ENCODE results near the gene LRRC1. TPM values are rescaled to one million over a fixed set of nuclear protein-coding genes. Genes with fewer than 3 reads are reported as not detected.
"Not testable (repeated sequence)": the region's sequence is repeated elsewhere in the genome, so short reads cannot be mapped to it uniquely, and the experiment has no call there.

The LRRC1 gene
- total RNA-seq, 1 experiment from 2014 or later = 30.4 TPM

DNA sequence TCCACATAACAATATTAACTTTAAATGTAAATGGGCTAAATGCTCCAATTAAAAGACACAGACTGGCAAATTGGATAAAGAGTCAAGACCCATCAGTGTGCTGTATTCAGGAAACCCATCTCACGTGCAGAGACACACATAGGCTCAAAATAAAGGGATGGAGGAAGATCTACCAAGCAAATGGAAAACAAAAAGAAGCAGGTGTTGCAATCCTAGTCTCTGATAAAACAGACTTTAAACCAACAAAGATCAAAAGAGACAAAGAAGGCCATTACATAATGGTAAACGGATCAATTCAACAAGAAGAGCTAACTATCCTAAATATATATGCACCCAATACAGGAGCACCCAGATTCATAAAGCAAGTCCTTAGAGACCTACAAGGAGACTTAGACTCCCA, 18.7 kb upstream of the LRRC1 start:
- DNase-seq (ENCODE audit: low read depth, low spot score); in situ Hi-C loops (cut with HindIII; ENCODE audit: low pct_unique_long_range_greater_than_20kb, low sequenced_read_pairs): not testable (repeated sequence)

DNA sequence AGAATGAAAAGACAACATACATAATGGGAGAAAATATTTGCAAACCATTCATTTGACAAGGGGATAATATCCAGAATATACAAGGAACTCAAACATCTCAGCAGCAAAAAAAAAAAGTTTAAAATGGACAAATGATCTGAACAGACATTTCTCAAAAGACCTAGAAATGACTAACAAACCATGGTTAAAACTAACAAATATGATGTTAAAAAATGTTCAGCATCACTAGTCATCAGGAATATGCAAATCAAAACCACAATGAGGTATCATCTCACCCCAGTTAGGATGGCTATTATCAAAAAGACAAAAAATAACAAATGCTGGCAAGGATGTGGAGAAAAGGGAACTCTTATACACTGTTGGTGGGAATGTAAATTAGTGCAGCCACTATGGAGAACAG, 9.8 kb upstream of the LRRC1 start:
- DNase-seq (ENCODE audit: low read depth, low spot score); in situ Hi-C loops (cut with HindIII; ENCODE audit: low pct_unique_long_range_greater_than_20kb, low sequenced_read_pairs): not testable (repeated sequence)

DNA sequence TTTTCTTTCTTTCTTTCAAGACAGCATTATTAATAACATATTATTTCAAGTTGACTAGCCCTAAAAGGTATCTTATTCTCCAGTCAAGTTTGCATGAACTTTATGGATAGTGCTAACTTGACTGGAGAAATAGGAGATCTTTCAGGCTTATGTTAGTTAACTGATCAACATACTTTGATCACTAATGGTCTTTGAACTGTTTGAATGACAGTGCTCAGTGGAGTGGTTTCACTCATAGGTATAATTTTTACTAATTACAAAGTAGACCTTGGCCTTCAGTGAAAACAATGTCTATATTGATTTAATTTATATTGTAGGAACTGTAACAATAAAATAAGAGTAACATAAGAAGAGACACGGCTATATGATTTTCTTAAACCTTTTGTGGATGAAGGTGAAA, 8.0 kb upstream of the LRRC1 start:
- DNase-seq (ENCODE audit: low read depth, low spot score) = no peak
- in situ Hi-C loops (cut with HindIII; ENCODE audit: low pct_unique_long_range_greater_than_20kb, low sequenced_read_pairs) = no loop called here

DNA sequence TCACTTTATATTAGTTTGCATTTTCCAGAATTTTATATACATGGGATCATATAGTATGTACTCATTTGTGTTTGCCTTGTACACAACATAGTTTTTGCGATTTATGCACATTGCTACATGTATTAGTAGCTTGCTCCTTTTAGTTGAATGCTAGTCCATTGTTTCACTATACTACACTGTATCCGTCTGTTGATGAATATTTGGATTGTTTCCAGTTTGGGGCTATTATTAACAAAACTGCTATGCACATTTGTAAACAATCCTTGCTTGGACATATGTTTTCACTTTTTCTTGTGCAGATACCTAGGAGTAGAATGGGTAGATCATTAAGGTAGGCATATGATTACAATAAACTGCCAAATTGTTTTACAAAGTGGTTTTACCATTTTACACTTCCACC, 3.9 kb upstream of the LRRC1 start:
- in situ Hi-C loops (cut with HindIII; ENCODE audit: low pct_unique_long_range_greater_than_20kb, low sequenced_read_pairs) = no loop called here
- DNase-seq (ENCODE audit: low read depth, low spot score) = no peak

DNA sequence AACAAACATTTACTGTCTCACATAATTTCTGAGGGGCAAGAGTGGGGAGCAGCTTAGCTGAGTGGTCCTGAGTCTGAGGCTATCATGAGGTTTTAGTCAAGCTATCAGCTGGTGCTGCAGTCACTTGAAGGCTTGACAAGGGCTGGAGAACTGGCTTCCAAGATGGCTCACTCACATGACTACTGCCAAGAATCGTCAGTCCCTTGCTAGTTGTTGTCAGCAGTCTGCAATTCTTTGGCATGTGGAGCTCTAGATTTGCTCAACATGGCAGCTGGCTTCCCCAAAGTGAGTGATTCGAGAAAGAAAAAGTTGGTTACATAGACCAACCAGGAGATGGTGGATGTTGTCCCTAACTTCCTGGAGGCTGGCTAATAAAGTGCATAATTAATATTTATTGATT, 2.8 kb upstream of the LRRC1 start:
- in situ Hi-C loops (cut with HindIII; ENCODE audit: low pct_unique_long_range_greater_than_20kb, low sequenced_read_pairs) = no loop called here
- DNase-seq (ENCODE audit: low read depth, low spot score) = peak; percentile 28

DNA sequence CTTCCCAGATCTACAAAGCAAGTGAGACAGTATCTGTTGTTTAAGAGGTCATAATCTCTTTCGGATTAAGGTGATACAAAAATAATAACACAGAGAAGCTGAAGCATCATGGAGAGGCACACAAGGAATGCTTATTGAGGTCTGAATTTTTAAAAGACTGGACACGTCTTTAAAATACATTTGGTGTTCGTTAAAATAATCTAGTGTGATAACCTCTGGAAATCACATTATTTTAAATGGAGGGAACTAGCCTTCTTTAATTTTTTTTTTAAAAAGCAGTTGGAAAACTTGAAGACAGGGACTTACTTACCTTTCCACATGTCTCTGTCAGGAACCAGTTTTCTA, 1.9 kb upstream of the LRRC1 start:
- in situ Hi-C loops (cut with HindIII; ENCODE audit: low pct_unique_long_range_greater_than_20kb, low sequenced_read_pairs) = no loop called here
- DNase-seq (ENCODE audit: low read depth, low spot score) = no peak

DNA sequence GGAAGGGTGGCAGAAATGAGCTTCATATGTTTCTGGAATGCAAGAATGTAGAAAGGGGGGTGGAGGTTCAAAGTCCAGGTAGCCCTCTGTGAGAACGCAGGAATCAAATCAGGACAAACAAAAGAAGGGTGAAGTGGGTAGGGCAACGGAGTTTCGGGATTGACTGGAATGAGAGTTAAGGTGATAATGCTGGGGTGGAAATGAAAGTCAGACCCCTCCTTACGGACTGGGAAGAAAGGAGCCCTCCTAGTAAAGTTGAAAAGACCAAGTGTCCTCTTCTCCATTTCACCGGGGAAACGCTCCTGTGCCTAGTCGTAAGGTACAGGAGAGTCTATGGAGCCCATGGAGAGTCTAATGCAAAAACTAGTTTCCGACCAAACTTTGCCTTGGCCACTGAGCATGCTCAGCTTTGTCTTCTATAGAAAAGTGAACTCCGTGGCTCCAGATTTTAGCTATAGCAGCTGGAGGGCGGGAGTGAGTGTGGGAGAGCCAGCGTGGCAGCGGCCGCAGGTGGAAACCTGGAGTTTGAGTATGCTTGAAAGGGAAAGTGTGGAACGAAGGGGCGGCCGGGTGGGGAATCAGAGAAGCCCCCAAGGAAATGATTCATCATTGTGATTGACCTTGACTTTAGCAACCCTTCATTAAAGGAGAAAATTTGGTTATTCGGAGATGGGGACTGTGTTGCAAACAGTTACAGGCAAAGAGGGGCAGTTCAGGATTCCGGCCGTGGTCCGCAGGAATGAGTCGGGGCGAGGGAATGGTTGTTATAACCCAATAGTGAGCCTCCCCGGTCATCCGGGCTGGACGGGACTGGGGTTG, 1.3 kb upstream of the LRRC1 start:
- DNase-seq (ENCODE audit: low read depth, low spot score) = peak; percentile 78
- in situ Hi-C loops (cut with HindIII; ENCODE audit: low pct_unique_long_range_greater_than_20kb, low sequenced_read_pairs) = no loop called here

DNA sequence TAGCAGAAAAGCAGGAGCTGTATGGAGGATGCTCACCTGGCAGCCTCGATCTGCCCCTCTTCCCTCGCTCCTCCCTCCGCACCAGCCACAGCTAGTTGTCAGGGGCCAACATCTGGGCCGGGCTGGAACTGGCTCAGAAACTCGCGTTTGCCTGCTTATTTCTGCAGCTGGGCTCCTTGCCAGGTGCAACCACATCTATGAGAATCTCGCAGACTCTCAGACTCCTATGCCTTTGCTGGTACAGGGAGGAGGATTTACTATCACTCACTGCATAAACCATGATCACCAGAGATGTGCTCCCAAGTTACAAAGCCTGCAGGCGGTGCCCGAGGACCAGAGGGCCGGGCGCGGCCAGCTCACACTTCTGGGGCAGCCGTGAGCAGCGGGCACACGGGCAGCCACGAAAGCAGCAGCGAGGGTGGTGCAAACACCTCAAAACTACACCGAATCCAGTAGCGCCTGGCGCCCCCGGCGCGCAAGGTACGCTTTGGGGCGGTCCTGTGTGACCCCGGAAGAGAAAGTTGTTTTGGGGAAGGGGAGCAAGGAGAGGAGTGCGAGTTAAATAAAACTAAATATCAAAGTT, 577 bp upstream of the LRRC1 start:
- DNase-seq (ENCODE audit: low read depth, low spot score) = peak; percentile 76
- in situ Hi-C loops (cut with HindIII; ENCODE audit: low pct_unique_long_range_greater_than_20kb, low sequenced_read_pairs) = no loop called here

DNA sequence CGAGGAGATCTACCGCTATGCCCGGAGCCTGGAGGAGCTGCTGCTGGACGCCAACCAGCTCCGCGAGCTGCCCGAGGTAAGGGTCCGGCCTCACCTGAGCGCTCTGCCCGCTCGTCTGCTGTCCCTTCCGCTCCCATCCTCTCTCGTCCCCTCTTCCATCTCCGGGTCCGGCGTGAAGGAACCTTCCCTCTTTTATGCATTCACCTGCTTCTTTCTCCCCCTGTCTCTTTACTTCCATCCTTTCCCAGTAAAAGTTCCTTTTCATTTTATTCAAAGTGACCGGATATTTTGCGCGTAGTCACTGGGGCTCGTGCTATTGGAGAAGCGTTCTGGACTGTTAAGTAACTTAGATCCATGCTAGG, 516 bp downstream of the LRRC1 start:
- no peak for DNase-seq (ENCODE audit: low read depth, low spot score)
- in situ Hi-C loops (cut with HindIII; ENCODE audit: low pct_unique_long_range_greater_than_20kb, low sequenced_read_pairs) = no loop called here

DNA sequence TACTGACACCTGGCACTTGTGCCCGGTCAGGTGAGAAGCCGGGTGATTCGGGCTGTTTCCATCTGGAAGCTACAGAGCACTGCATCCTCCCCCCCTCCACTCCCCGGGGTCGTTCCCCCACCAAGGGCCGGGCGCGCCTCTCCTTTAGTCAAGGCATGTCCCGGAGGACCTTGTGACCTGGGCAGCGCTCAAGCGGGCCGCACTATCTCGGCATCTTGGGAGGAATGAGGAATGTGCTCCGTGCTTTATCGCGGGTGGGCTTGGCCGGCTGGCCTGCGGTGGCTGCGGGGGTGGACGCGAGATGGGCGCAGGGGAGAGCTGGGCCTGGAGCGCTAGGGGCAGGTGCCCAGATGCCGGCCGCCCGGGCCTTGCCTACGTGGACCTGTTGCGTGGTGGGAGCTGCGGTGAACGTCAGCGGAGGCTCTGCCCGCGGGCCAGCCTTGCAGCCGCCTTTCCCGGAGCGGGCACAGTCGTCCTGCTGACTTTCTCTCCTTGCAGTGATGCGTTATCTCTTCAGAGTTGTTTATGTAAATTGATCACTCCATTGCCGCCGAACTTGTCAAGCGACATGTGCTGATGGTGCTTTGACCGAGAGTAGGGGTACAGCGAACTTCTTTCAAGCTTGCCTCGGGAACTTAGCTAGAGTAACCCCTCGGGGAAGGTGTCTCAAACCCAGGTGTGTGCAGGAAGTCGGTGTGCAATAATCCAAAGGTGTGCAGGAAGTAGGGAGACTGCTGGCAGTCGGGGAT, 1.1 kb downstream of the LRRC1 start:
- DNase-seq (ENCODE audit: low read depth, low spot score) = peak; percentile 20
- in situ Hi-C loops (cut with HindIII; ENCODE audit: low pct_unique_long_range_greater_than_20kb, low sequenced_read_pairs) = no loop called here

DNA sequence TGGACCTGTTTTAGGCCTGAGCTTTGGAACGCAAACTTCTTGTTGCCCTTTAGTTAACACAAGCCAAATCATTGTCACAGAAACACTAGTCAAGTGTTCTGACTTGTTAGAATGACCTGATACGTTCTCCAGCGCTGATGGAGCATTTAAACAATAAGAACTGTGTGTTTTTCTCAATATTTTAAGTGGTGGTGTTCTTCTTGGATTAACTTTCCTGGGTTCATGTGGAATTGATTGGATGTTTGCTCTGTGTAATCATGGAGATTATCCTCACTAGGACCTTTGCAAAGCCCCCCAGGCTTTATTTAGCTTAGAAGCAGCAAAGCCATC, 1.6 kb downstream of the LRRC1 start:
- in situ Hi-C loops (cut with HindIII; ENCODE audit: low pct_unique_long_range_greater_than_20kb, low sequenced_read_pairs) = no loop called here
- peak; percentile 57 for DNase-seq (ENCODE audit: low read depth, low spot score)

DNA sequence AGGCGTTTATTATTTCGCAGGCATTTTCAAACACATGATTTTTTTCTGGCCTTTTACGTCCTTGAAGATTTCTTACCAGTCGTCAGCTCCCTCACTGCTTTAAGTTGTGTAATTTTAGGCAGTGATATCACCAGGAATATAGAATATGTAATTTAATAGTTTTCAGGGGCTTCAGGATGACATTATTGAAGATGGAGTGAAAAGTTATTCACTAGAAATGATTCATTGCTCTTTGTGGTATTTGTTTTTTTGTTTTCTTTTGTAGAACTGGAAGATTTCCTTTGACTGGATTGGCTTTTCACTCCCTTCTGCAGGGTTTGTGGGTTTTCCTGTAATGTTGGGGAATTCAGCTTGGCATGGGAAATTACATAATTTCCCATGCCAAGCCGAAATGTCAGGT, 2.0 kb downstream of the LRRC1 start:
- in situ Hi-C loops (cut with HindIII; ENCODE audit: low pct_unique_long_range_greater_than_20kb, low sequenced_read_pairs) = no loop called here

DNA sequence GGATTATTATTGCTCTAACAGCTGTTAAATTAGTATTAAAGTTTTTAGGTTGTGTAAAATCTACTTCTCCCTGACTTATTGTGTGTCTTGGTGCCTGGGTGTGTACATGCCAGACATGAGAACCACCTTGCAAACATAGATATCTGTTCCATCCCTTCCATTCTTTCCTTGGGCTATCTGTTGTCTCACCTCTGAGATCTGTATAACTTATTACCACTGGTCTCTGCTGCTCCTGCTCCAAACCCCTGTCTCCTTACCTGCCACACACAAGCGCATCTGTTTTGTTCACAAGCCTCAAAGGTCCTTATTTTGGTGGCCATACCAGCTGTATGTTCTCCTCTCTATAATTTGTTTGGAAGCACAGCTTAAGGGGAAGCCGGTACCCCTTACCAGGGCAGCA, 2.5 kb downstream of the LRRC1 start:
- DNase-seq (ENCODE audit: low read depth, low spot score) = no peak
- in situ Hi-C loops (cut with HindIII; ENCODE audit: low pct_unique_long_range_greater_than_20kb, low sequenced_read_pairs) = no loop called here

More for the DNA sequence above, 2.0 kb downstream of the LRRC1 start:
- peak; percentile 47 for DNase-seq (ENCODE audit: low read depth, low spot score)

DNA sequence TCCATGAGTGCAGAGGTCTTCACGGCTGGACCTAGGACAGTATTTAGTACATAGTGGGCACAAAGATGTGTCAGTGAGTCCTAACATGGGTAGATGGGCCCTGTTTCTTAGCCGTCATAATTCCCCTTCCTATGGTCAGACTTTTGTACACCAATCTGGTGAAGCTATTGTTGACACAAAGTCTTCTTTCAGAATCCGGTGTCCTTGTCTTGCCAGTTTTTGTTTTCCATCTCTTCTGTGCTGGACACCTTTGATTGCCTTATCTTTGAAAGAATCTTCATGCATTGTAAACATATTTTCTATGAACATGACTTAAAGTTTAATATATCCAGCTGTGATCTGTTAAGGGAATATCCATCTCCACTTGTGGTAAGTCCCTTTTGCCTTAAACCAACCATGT, 4.5 kb downstream of the LRRC1 start:
- no peak for DNase-seq (ENCODE audit: low read depth, low spot score)
- in situ Hi-C loops (cut with HindIII; ENCODE audit: low pct_unique_long_range_greater_than_20kb, low sequenced_read_pairs) = no loop called here

DNA sequence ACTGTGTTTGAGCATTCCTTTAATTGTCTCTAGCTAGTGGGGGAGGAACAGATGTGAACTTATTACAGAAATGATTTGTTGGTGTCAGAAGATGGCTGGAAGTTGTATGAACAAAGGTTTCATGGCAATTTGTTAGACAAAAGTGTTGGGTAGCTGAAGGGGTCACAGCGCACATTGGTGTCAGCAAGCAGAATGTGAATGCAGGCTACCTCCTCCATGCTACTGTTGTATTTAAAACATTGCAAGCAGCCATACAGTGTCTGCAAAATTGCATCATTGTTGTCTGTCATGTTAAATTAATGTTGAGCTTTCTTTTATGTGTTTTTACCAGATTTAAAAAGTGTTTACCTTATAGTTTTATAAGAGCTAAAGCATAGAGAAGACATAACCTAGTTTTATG, 6.2 kb downstream of the LRRC1 start:
- in situ Hi-C loops (cut with HindIII; ENCODE audit: low pct_unique_long_range_greater_than_20kb, low sequenced_read_pairs) = no loop called here

DNA sequence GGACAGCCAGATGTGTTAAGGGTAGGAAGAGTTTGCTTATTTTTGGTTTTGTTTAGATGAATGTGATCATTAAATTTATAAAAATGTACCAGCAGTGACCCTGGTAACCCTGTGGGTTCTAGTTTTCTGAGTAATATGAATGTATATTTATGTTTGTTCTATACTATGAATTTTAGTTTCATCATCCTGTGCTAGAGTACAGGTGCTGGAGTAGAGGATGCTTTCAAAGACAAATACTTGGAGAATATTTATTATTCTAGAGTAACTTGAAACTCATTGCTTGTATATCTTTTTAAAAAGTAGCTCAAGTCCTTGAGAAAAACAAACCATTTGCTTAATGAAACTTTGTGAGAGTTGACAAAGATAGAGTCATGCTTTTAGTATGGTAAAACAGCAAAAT, 7.8 kb downstream of the LRRC1 start:
- in situ Hi-C loops (cut with HindIII; ENCODE audit: low pct_unique_long_range_greater_than_20kb, low sequenced_read_pairs) = no loop called here
- DNase-seq (ENCODE audit: low read depth, low spot score) = no peak

More for the DNA sequence above, 6.2 kb downstream of the LRRC1 start:
- DNase-seq (ENCODE audit: low read depth, low spot score) = no peak

DNA sequence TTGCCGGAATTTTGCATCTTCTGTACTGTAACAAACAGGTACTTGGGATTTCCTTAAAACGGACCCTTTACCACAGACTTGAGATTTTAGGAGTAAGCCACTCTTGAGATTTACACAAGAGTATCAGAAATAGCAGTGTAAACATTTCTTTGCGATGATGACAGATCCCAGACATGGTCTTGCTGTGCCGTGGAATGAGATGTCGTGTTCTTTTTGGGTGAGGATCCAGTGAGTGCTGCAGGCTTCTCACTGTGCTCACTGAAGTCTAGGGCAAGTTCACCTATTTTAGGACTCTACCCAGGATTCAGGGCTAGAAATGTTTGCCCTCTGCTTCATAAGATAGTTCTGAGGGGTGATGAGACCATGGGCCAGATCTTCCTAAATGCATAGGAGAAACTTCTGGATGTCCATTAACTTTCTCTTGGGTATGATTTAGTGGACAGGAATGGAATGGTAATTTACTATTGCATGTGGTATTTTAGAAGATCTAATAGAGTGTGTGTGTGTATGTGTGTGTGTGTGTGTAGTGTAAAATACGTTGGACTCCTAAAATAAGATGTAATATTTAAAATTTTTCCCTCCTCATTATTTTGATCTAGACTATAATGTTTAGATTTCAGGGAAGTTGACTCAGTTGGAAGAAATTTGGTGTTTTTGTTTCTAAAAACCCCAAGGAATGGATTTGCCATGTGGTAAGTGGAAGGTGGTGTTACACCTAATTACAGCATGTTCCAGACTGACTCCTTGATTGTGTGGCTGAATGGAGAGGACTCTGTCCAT, 8.5 kb downstream of the LRRC1 start:
- DNase-seq (ENCODE audit: low read depth, low spot score) = no peak
- in situ Hi-C loops (cut with HindIII; ENCODE audit: low pct_unique_long_range_greater_than_20kb, low sequenced_read_pairs) = no loop called here

DNA sequence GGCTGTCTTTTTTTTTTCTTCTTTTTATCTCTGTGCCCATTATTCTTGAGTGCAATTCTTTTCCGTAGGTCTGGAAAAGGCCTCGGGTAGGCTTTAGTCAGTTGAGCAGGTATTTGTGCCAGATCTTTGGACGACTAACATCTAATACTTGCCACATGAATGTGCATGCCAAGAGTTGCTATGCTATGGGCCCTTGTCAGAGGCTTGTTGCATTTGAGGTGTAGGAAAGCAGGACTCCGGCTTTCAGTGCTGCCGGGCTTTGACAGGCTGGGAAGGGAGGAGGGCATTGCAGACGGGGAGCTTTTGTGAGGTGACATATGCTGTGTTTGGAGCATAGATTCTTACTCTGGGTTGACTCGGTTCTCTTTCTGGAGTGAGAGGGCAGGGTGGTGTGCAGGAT, 10.2 kb downstream of the LRRC1 start:
- in situ Hi-C loops (cut with HindIII; ENCODE audit: low pct_unique_long_range_greater_than_20kb, low sequenced_read_pairs) = no loop called here
- no peak for DNase-seq (ENCODE audit: low read depth, low spot score)

All from SK-MEL-5 (cell line).